H9 (cell line): ENCODE data around the gene IRAK4. TPM values are rescaled to one million over a fixed set of nuclear protein-coding genes. Genes with fewer than 3 reads are reported as not detected.

Experiments
- DNase-seq: peaks from one replicate; pipeline ENCODE4 v3.0.0-alpha.2; 2017
- H2AFZ ChIP-seq: one replicate; pipeline ENCODE4 v1.6.1; 2013; ENCODE audit warnings: mild to moderate bottlenecking, low read length, control low read depth, moderate library complexity
- H2AK5ac ChIP-seq: 2 replicates; pipeline ENCODE4 v1.6.1; 2013; ENCODE audit warnings: low read length, control low read depth, mixed read lengths; ENCODE audit not compliant: insufficient read length
- H2BK120ac ChIP-seq: one replicate; pipeline ENCODE4 v1.6.1; 2013; ENCODE audit warnings: low read depth, mild to moderate bottlenecking, low read length, control low read depth, inconsistent platforms; ENCODE audit not compliant: poor library complexity, severe bottlenecking
- H2BK12ac ChIP-seq: 2 replicates; pipeline ENCODE4 v1.6.1; 2013; ENCODE audit warnings: low read length, control low read depth, mixed read lengths, low read depth; ENCODE audit not compliant: insufficient read length
- H2BK15ac ChIP-seq: 2 replicates; pipeline ENCODE4 v1.6.1; 2013; ENCODE audit warnings: low read depth, low read length, control low read depth
- H2BK20ac ChIP-seq: one replicate; pipeline ENCODE4 v1.6.1; 2013; ENCODE audit warnings: low read depth, mild to moderate bottlenecking, low read length, control low read depth, inconsistent platforms; ENCODE audit not compliant: poor library complexity, severe bottlenecking
- H2BK5ac ChIP-seq: 2 replicates; pipeline ENCODE4 v1.6.1; 2013; ENCODE audit warnings: low read length, control low read depth, mixed read lengths; ENCODE audit not compliant: insufficient read length
- H3K14ac ChIP-seq: 2 replicates; pipeline ENCODE4 v1.6.1; 2013; ENCODE audit warnings: low read length, control low read depth; ENCODE audit not compliant: insufficient read depth
- H3K18ac ChIP-seq: 2 replicates; pipeline ENCODE4 v1.6.1; 2013; ENCODE audit warnings: low read depth, mild to moderate bottlenecking, mixed read lengths, low read length, control low read depth; ENCODE audit not compliant: insufficient read length
- H3K23ac ChIP-seq: 2 replicates; pipeline ENCODE4 v1.6.1; 2013; ENCODE audit warnings: low read length, control low read depth, mixed read lengths, low read depth; ENCODE audit not compliant: insufficient read length
- H3K23me2 ChIP-seq: 2 replicates; pipeline ENCODE4 v1.6.1; 2013; ENCODE audit warnings: low read depth, mild to moderate bottlenecking, mixed read lengths, low read length, control low read depth; ENCODE audit not compliant: insufficient read length, poor library complexity, severe bottlenecking
- H3K27ac ChIP-seq: 2 replicates; pipeline ENCODE4 v1.5.1; 2013; ENCODE audit warnings: low read length, control low read depth, mixed read lengths, low read depth; ENCODE audit not compliant: insufficient read length
- H3K27me3 ChIP-seq: 2 replicates; pipeline ENCODE4 v1.6.1; 2013; ENCODE audit warnings: low read length, control low read depth, inconsistent platforms; ENCODE audit not compliant: insufficient read depth
- H3K4ac ChIP-seq: 2 replicates; pipeline ENCODE4 v1.6.1; 2013; ENCODE audit warnings: low read depth, mild to moderate bottlenecking, control low read depth, inconsistent platforms, low read length, moderate library complexity
- H3K4me1 ChIP-seq: 2 replicates; pipeline ENCODE4 v1.6.1; 2013; ENCODE audit warnings: low read length, control low read depth, inconsistent platforms; ENCODE audit not compliant: insufficient read depth
- H3K4me2 ChIP-seq: 2 replicates; pipeline ENCODE4 v1.6.1; 2013; ENCODE audit warnings: low read length, control low read depth, mixed read lengths; ENCODE audit not compliant: insufficient read length, insufficient read depth
- H3K56ac ChIP-seq: 2 replicates; pipeline ENCODE4 v1.6.1; 2013; ENCODE audit warnings: low read depth, mild to moderate bottlenecking, mixed read lengths, low read length, control low read depth; ENCODE audit not compliant: insufficient read length
- H3K79me1 ChIP-seq: 2 replicates; pipeline ENCODE4 v1.6.1; 2013; ENCODE audit warnings: low read depth, mild to moderate bottlenecking, moderate library complexity, low read length, control low read depth, inconsistent platforms; ENCODE audit not compliant: insufficient read depth, poor library complexity, severe bottlenecking
- H3K79me2 ChIP-seq: 2 replicates; pipeline ENCODE4 v1.6.1; 2013; ENCODE audit warnings: low read length, control low read depth, inconsistent platforms; ENCODE audit not compliant: insufficient read depth
- H3K9ac ChIP-seq: 2 replicates; pipeline ENCODE4 v1.6.1; 2013; ENCODE audit warnings: low read length, control low read depth, mixed read lengths; ENCODE audit not compliant: insufficient read length; ENCODE audit errors: extremely low read depth
- H3K9me3 ChIP-seq: one replicate; pipeline ENCODE4 v1.6.1; 2013; ENCODE audit warnings: low read depth, low read length, inconsistent platforms; ENCODE audit not compliant: control insufficient read depth
- H3T11ph ChIP-seq: one replicate; pipeline ENCODE4 v1.6.1; 2013; ENCODE audit warnings: mild to moderate bottlenecking, low read length, control low read depth, inconsistent platforms
- H4K20me1 ChIP-seq: one replicate; pipeline ENCODE4 v1.6.1; 2013; ENCODE audit not compliant: control insufficient read depth, insufficient read length, insufficient read depth
- H4K5ac ChIP-seq: 2 replicates; pipeline ENCODE4 v1.6.1; 2013; ENCODE audit warnings: low read depth, mild to moderate bottlenecking, mixed read lengths, low read length, control low read depth; ENCODE audit not compliant: insufficient read length
- H4K8ac ChIP-seq: replicated peaks from 2 replicates; pipeline ENCODE4 v1.6.1; 2013; ENCODE audit warnings: low read length, control low read depth, mixed read lengths, low read depth; ENCODE audit not compliant: insufficient read length
- H4K91ac ChIP-seq: 2 replicates; pipeline ENCODE4 v1.6.1; 2013; ENCODE audit warnings: low read depth, mild to moderate bottlenecking, moderate library complexity, mixed read lengths, low read length, control low read depth; ENCODE audit not compliant: insufficient read length
- H3K27ac Mint-ChIP-seq, 3 experiments: 2 replicates in 2 of 3; 3 replicates in 1 of 3; pipeline ENCODE4 v1.8.0; 2020 to 2021; ENCODE audit warnings: mixed read lengths in 3 of 3, mild to moderate bottlenecking in 1 of 3, moderate library complexity in 1 of 3
- H3K27me3 Mint-ChIP-seq: 2 replicates; pipeline ENCODE4 v1.8.0; 2021; ENCODE audit warnings: low read depth, mild to moderate bottlenecking, moderate library complexity, mixed read lengths
- H3K36me3 Mint-ChIP-seq, 3 experiments: 2 replicates in 2 of 3; 3 replicates in 1 of 3; pipeline ENCODE4 v1.8.0; 2020 to 2021; ENCODE audit warnings: low read depth in 3 of 3, mixed read lengths in 3 of 3; ENCODE audit not compliant: insufficient read depth in 1 of 3
- H3K4me1 Mint-ChIP-seq, 2 experiments: 2 replicates each; pipeline ENCODE4 v1.8.0; 2020; ENCODE audit warnings: mixed read lengths in 2 of 2
- H3K4me3 Mint-ChIP-seq, 2 experiments: 2 replicates in 1 of 2; 3 replicates in 1 of 2; pipeline ENCODE4 v1.8.0; 2020 to 2021; ENCODE audit warnings: mild to moderate bottlenecking in 2 of 2, mixed read lengths in 2 of 2, moderate library complexity in 1 of 2
- H3K9me3 Mint-ChIP-seq, 2 experiments: 2 replicates in 1 of 2; 3 replicates in 1 of 2; pipeline ENCODE4 v1.8.0; 2020; ENCODE audit warnings: mild to moderate bottlenecking in 2 of 2, mixed read lengths in 2 of 2, moderate library complexity in 1 of 2
- total RNA-seq: library from RNA; stranded (reverse); gene quantifications from 2 replicates; pipeline ENCODE4 v1.2.1, GENCODE V29; 2021
- TF ChIP-seq, protein P1 (sequence below): fragments of 200-600 bp; sonication (generic); conservative IDR thresholded peaks from 3 replicates; pipeline ENCODE4 v1.8.0; 2021; ENCODE audit warnings: antibody characterized with exemption, mild to moderate bottlenecking

Gene IRAK4
- total RNA-seq, 1 experiment from 2014 or later: 3.0 TPM

DNA sequence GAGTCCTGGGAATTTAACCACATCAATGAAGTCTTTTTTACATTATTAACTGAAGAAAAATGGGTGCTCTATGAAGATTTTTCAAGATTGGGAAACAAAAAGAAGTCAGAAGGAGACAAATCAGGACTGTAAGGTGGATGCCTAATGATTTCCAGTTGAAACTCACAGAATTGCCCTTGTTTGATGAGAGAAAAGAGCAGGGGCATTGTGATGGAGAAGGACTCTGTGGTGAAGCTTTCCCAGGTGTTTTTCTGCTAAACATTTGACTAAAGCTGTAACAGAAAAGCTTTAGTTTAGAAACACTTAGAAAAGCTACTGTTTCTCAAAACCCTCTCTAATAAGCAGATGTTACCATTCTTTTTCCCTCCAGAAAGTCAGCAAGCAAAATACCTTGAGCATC lies 5.8 kb downstream of the IRAK4 start:
- no peak overlapping the region for H4K8ac ChIP-seq
- Mint-ChIP-seq H3K36me3 (no peaks in the 10 kb centered on the region), H3K4me3 (no peak overlapping the region), H3K9me3 (no peaks in the 10 kb centered on the region), H3K4me1 (peaks cover 33 to 41% of the 10 kb centered on the region in 2 experiments), H3K27ac (peak overlapping the region; percentile 23 to 94 (median 58); a peak in 4 of 7 replicates), H3K27me3 (no peaks in the 10 kb centered on the region)
- H3K79me1 ChIP-seq: no peaks in the 10 kb centered on the region
- no peak overlapping the region for H3T11ph ChIP-seq
- H3K56ac ChIP-seq: no peak overlapping the region
- H4K91ac ChIP-seq: no peak overlapping the region
- H4K20me1 ChIP-seq: no peaks in the 10 kb centered on the region
- H2BK15ac ChIP-seq: no peak overlapping the region
- no peaks in the 10 kb centered on the region for H3K27me3 ChIP-seq
- H3K23me2 ChIP-seq: no peaks in the 10 kb centered on the region
- peaks cover 5% of the 10 kb centered on the region for H3K4me1 ChIP-seq
- H3K9ac ChIP-seq: no peak overlapping the region
- H4K5ac ChIP-seq: no peak overlapping the region
- no peak overlapping the region for H3K4ac ChIP-seq
- no peak overlapping the region for H3K4me2 ChIP-seq
- H3K9me3 ChIP-seq: no peaks in the 10 kb centered on the region
- DNase-seq: no peak
- H2BK5ac ChIP-seq: no peak overlapping the region
- no peak overlapping the region for H2AK5ac ChIP-seq
- H3K18ac ChIP-seq: no peak overlapping the region
- TF ChIP-seq, protein P1, sequence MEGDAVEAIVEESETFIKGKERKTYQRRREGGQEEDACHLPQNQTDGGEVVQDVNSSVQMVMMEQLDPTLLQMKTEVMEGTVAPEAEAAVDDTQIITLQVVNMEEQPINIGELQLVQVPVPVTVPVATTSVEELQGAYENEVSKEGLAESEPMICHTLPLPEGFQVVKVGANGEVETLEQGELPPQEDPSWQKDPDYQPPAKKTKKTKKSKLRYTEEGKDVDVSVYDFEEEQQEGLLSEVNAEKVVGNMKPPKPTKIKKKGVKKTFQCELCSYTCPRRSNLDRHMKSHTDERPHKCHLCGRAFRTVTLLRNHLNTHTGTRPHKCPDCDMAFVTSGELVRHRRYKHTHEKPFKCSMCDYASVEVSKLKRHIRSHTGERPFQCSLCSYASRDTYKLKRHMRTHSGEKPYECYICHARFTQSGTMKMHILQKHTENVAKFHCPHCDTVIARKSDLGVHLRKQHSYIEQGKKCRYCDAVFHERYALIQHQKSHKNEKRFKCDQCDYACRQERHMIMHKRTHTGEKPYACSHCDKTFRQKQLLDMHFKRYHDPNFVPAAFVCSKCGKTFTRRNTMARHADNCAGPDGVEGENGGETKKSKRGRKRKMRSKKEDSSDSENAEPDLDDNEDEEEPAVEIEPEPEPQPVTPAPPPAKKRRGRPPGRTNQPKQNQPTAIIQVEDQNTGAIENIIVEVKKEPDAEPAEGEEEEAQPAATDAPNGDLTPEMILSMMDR: no peak
- H2BK12ac ChIP-seq: no peak overlapping the region
- no peak overlapping the region for H3K27ac ChIP-seq
- no peak overlapping the region for H3K23ac ChIP-seq
- H2AFZ ChIP-seq: no peak overlapping the region
- no peak overlapping the region for H2BK120ac ChIP-seq
- no peak overlapping the region for H3K14ac ChIP-seq
- H3K79me2 ChIP-seq: no peaks in the 10 kb centered on the region
- no peak overlapping the region for H2BK20ac ChIP-seq
